A549 (cell line): ENCODE results near the gene OXNAD1. TPM values are rescaled to one million over a fixed set of nuclear protein-coding genes. Genes with fewer than 3 reads are reported as not detected.

ENCODE experiments used
- ATAC-seq, 2 experiments: fragments of 200-7000 bp in 1 of 2; fragments of >200 bp in 1 of 2; cut with Nextera tagmentation in 1 of 2; cut with Tn5 transposase in 1 of 2; 3 replicates each; pipeline versions ENCODE4 v1.8.0 to v1.9.1; 2018 to 2020; ENCODE audit warnings: mild to moderate bottlenecking in 1 of 2, moderate library complexity in 1 of 2
- CTCF ChIA-PET: fragments of 300-600 bp; sonication (Branson Sonifier 250); formaldehyde crosslinking; extraction: SDS; loops from one replicate; lab custom pipeline; 2021; ENCODE audit warnings: antibody characterized with exemption, inconsistent platforms; lab: Yijun Ruan, JAX
- POLR2A ChIA-PET: fragments of 350-600 bp; formaldehyde crosslinking; extraction: SDS; loops from one replicate; lab custom pipeline; 2021; ENCODE audit warnings: antibody characterized with exemption, inconsistent platforms; lab: Yijun Ruan, JAX
- DNase-seq, 2 experiments: peaks; one replicate each; pipeline versions ENCODE4 v3.0.0 to v3.0.0-alpha.2; 2011 to 2016; ENCODE audit warnings: low read depth in 1 of 2, low spot score in 1 of 2
- FAIRE-seq: peaks from 2 replicates; lab custom pipeline; 2011; peaks lifted over from hg19 to GRCh38; lab: Jason Lieb, UNC
- H3K27ac ChIP-seq, 2 experiments: fragments of >200 bp; sonication (Bioruptor Twin); formaldehyde crosslinking; 3 replicates each; pipeline ENCODE4 v1.5.1; 2016 to 2017
- H3K4me1 ChIP-seq: fragments of >200 bp; sonication (Bioruptor Twin); formaldehyde crosslinking; 3 replicates; pipeline ENCODE4 v1.6.1; 2016
- H3K4me2 ChIP-seq: fragments of >200 bp; sonication (Bioruptor Twin); formaldehyde crosslinking; 3 replicates; pipeline ENCODE4 v1.6.1; 2016
- H3K4me3 ChIP-seq: fragments of >200 bp; sonication (Bioruptor Twin); formaldehyde crosslinking; 3 replicates; pipeline ENCODE4 v1.5.1; 2016
- H3K9me3 ChIP-seq: fragments of >200 bp; sonication (Bioruptor Twin); formaldehyde crosslinking; 3 replicates; pipeline ENCODE4 v1.6.1; 2016
- BHLHE40 ChIP-seq: IDR thresholded peaks from 2 replicates; pipeline ENCODE4 v1.6.1; 2012; ENCODE audit warnings: low read depth, low read length, inconsistent platforms
- CBX2 ChIP-seq: fragments of 200-600 bp; sonication (generic); IDR thresholded peaks from 2 replicates; pipeline ENCODE4 v1.6.1; 2016; ENCODE audit warnings: low read depth, mild to moderate bottlenecking, borderline replicate concordance
- CBX8 ChIP-seq: fragments of 200-600 bp; sonication (generic); IDR thresholded peaks from 2 replicates; pipeline ENCODE4 v1.6.1; 2016
- E2F6 ChIP-seq: IDR thresholded peaks from 2 replicates; pipeline ENCODE4 v1.6.1; 2012; ENCODE audit warnings: low read depth, borderline replicate concordance
- ELK1 ChIP-seq: fragments of 150-350 bp; IDR thresholded peaks from 2 replicates; pipeline ENCODE4 v1.6.1; 2014; ENCODE audit warnings: low read depth, mild to moderate bottlenecking, low read length
- ESRRA ChIP-seq: fragments of 150-350 bp; IDR thresholded peaks from 2 replicates; pipeline ENCODE4 v1.6.1; 2014; ENCODE audit warnings: mild to moderate bottlenecking, low read length, borderline replicate concordance
- FOXS1 ChIP-seq: fragments of 250-450 bp; sonication (Bioruptor Pico); IDR thresholded peaks from 2 replicates; pipeline ENCODE4 v1.5.0; 2020; ENCODE audit warnings: mild to moderate bottlenecking, moderate library complexity
- HDAC2 ChIP-seq: fragments of 200-600 bp; sonication (generic); IDR thresholded peaks from 2 replicates; pipeline ENCODE4 v1.6.1; 2016
- HOXB5 ChIP-seq: fragments of 250-450 bp; sonication (Bioruptor Pico); IDR thresholded peaks from 2 replicates; pipeline ENCODE4 v1.5.0; 2020; ENCODE audit warnings: mild to moderate bottlenecking, moderate library complexity
- JUNB ChIP-seq: fragments of >200 bp; sonication (Bioruptor Twin); formaldehyde crosslinking; IDR thresholded peaks from 2 replicates; pipeline ENCODE4 v1.6.1; 2016
- MAZ ChIP-seq: fragments of 150-350 bp; IDR thresholded peaks from 2 replicates; pipeline ENCODE4 v1.6.1; 2014; ENCODE audit warnings: antibody characterized with exemption, low read depth, low read length, borderline replicate concordance
- RAD21 ChIP-seq, 2 experiments: fragments of >200 bp in 1 of 2; sonication (Bioruptor Twin) in 1 of 2; formaldehyde crosslinking in 1 of 2; IDR thresholded peaks in 1 of 2; conservative IDR thresholded peaks in 1 of 2; 2 replicates in 1 of 2; 3 replicates in 1 of 2; pipeline ENCODE4 v1.6.1; 2012 to 2018; ENCODE audit warnings: inconsistent platforms in 1 of 2
- RCOR1 ChIP-seq: fragments of 150-350 bp; IDR thresholded peaks from 2 replicates; pipeline ENCODE4 v1.6.1; 2014; ENCODE audit warnings: antibody characterized with exemption, low read length, low read depth
- SMC3 ChIP-seq: fragments of >200 bp; sonication (Bioruptor Twin); formaldehyde crosslinking; IDR thresholded peaks from 3 replicates; pipeline ENCODE4 v1.6.1; 2018; ENCODE audit warnings: inconsistent platforms
- SREBF2 ChIP-seq: fragments of 450-650 bp; IDR thresholded peaks from 2 replicates; pipeline ENCODE4 v1.6.1; 2014; ENCODE audit warnings: mild to moderate bottlenecking, moderate library complexity
- ZSCAN20 ChIP-seq: fragments of 250-450 bp; sonication (Bioruptor Pico); IDR thresholded peaks from 2 replicates; pipeline ENCODE4 v1.8.0; 2022; ENCODE audit warnings: mild to moderate bottlenecking, moderate library complexity
- WGBS: methylation state at CpG from one replicate; pipeline ENCODE4 v1.1.6; 2017; ENCODE audit errors: missing lambda C conversion rate; 5-methylcytosine and 5-hydroxymethylcytosine counted together
- polyA plus RNA-seq, 4 experiments: library from polyadenylated mRNA; depleted of rRNA in 3 of 4; stranded (reverse); fragments of >200 nt; fragmentation: RNase III in 1 of 4; extraction: RNeasy Plus Mini Kit Qiagen cat#74134 plus additional on column Dnase treatment in 1 of 4; gene quantifications; 2 replicates in 3 of 4; 3 replicates in 1 of 4; pipeline ENCODE4 v1.2.3, GENCODE V29; 2011 to 2017
- TF ChIP-seq, protein P1 (sequence below): fragments of >200 bp; sonication (Bioruptor Twin); formaldehyde crosslinking; IDR thresholded peaks from 3 replicates; pipeline ENCODE4 v1.5.1; 2016
- TF ChIP-seq, protein P2 (sequence below): IDR thresholded peaks from 2 replicates; pipeline ENCODE4 v1.6.1; 2012

The OXNAD1 gene
- polyA plus RNA-seq, 2 of the 4 experiments (the other 2 are of a cell fraction): 8.8 to 25.9 TPM

DNA sequence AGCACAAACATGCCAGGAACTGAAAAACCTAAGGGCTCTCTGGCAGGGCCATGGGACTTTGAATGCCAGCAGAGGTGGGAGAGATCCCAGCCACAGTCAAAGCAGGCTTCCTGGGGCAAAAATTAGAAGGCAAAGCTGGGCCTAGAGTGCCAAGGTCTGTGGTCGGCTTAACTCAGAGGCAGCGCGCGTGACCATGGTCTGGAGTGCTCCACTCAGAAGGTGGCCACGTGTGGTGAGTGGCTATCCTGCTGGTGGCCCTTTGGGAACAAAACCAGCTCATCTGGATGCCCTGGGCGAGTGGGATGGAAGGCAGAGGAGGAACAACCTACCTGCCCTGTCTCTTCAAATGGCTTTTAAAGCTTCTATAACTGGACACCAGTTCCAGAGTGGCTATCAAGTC is 63.1 kb downstream of the OXNAD1 start (continued):
- TF ChIP-seq FOXS1 (CRISPR knock-in tag): no peak
- TF ChIP-seq, protein P1, sequence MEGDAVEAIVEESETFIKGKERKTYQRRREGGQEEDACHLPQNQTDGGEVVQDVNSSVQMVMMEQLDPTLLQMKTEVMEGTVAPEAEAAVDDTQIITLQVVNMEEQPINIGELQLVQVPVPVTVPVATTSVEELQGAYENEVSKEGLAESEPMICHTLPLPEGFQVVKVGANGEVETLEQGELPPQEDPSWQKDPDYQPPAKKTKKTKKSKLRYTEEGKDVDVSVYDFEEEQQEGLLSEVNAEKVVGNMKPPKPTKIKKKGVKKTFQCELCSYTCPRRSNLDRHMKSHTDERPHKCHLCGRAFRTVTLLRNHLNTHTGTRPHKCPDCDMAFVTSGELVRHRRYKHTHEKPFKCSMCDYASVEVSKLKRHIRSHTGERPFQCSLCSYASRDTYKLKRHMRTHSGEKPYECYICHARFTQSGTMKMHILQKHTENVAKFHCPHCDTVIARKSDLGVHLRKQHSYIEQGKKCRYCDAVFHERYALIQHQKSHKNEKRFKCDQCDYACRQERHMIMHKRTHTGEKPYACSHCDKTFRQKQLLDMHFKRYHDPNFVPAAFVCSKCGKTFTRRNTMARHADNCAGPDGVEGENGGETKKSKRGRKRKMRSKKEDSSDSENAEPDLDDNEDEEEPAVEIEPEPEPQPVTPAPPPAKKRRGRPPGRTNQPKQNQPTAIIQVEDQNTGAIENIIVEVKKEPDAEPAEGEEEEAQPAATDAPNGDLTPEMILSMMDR: no peak
- no peak for TF ChIP-seq SMC3
- no peak for TF ChIP-seq BHLHE40

DNA sequence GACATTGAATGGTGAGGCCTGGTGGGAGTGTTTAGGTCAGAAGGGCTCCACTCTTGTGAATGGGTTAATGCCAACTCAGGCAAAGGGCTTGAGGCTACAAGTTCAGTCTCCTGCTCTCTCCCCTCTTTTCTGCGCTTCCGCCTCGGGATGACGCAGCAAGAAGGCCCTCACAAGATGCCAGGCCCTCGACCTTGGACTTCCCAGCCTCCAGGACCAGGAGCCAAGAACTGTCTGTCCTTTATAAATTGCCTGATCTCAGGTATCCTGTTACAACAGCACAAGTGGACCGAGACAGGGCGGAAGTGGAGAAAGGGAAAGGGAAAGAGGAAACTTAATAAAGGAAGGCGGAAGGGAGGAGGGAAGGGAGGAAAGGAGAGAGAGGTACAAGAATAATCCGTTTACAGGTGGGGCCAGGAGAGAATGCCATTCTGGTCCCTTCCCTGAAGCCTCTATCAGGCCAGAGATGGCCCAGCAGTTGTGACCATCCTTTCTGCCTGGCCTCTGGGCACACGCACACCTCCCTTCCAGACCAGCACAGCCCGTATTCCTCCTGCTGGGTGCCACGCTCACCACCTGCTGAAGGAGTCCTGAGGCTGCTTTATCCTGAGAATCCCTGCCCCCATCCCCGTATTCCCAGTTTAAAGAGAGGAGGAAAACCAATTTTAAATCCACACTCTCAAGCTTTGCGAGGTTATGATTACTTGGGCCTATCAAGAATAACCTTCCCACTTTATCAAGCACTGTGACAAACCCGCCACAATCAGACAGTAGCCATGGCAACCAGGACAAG is 64.2 kb downstream of the OXNAD1 start:
- CTCF ChIA-PET: interaction anchor here (0.9 to 1.3 kb wide), 3 partner anchors 9 to 221 kb away, joined by 3 read pairs; no protein-coding TSS in a partner anchor
- Histone ChIP-seq H3K4me1 (no peaks in the 10 kb centered on the region), H3K27ac (no peak overlapping the region), H3K9me3 (peaks cover 12% of the 10 kb centered on the region), H3K4me2 (no peak overlapping the region), H3K4me3 (no peak overlapping the region)
- DNase-seq (no peak), ATAC-seq (no peak), FAIRE-seq (no peak)
- TF ChIP-seq ESRRA (no peak), HOXB5 (no peak), E2F6 (no peak), HDAC2 (no peak), JUNB (no peak), MAZ (no peak)
- POLR2A ChIA-PET: no interaction called here
- 82% methylated on average over 15 of the region's 15 CpGs for WGBS

DNA sequence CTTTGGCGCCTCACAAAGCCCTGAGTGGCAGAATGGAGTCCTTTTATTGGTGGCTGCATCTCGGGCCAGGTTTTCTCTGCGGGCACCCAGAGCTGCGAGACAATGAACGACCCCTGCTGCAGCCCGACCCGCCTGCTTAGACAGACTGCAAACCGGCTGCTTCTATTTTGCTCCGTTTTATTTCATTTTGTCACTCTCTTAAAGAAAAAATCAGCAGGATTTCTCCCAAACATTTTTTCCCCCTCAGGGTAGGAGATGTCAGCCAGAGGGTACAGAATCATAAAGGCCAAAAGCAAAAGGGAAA is 64.8 kb downstream of the OXNAD1 start:
- no peak for ATAC-seq
- POLR2A ChIA-PET: no interaction called here

More for the DNA sequence above, 64.8 kb downstream of the OXNAD1 start:
- no peak overlapping the region for H3K4me2 ChIP-seq
- FAIRE-seq (no peak), DNase-seq (no peak)
- CTCF ChIA-PET: no interaction called here
- WGBS: 92% methylated on average over 9 of the region's 9 CpGs
- no peak overlapping the region for H3K4me3 ChIP-seq
- H3K9me3 ChIP-seq: peaks cover 12% of the 10 kb centered on the region
- H3K4me1 ChIP-seq: no peaks in the 10 kb centered on the region
- TF ChIP-seq ZSCAN20 (CRISPR knock-in tag) (no peak), CBX2 (no peak), RCOR1 (no peak), CBX8 (no peak), SREBF2 (no peak), RAD21 (conservative IDR thresholded peaks at IDR 0.05 in 1 of 2, IDR thresholded peaks at IDR 0.05 in 1 of 2) (no peak), ELK1 (no peak), SMC3 (no peak)
- TF ChIP-seq, protein P2, sequence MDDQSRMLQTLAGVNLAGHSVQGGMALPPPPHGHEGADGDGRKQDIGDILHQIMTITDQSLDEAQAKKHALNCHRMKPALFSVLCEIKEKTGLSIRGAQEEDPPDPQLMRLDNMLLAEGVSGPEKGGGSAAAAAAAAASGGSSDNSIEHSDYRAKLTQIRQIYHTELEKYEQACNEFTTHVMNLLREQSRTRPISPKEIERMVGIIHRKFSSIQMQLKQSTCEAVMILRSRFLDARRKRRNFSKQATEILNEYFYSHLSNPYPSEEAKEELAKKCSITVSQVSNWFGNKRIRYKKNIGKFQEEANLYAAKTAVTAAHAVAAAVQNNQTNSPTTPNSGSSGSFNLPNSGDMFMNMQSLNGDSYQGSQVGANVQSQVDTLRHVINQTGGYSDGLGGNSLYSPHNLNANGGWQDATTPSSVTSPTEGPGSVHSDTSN: no peak
- no peak overlapping the region for H3K27ac ChIP-seq
